HG02973 (cell line): ENCODE measurements around the gene WFDC5.
"Not testable (repeated sequence)": the region's sequence is repeated elsewhere in the genome, so short reads cannot be mapped to it uniquely, and the experiment has no call there.

Experiments
- ATAC-seq: cut with Tn5 transposase; IDR thresholded peaks from one replicate; pipeline ENCODE4 v1.9.1; 2021; ENCODE audit warnings: moderate library complexity; ENCODE audit not compliant: unreplicated experiment

The WFDC5 gene

DNA sequence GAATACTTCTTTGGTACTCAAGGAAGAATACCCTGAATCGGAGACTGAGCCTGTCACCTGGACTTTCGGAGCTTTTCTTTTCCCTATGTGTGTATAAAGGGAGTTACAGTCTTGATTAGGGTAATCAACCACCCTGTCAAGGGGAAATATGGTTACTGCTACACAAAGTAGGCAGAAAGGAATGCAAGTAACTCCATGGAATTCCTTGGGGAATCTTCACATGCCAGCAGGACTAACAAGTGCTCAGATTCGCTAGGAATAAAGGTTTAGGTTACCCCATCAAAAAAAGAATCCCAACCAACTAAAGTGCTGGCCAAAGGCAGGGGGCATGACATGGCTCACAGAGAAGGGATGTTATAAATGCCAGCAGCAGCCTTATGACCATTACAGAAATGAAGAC lies 24.5 kb downstream of the WFDC5 start:
- ATAC-seq = no peak

DNA sequence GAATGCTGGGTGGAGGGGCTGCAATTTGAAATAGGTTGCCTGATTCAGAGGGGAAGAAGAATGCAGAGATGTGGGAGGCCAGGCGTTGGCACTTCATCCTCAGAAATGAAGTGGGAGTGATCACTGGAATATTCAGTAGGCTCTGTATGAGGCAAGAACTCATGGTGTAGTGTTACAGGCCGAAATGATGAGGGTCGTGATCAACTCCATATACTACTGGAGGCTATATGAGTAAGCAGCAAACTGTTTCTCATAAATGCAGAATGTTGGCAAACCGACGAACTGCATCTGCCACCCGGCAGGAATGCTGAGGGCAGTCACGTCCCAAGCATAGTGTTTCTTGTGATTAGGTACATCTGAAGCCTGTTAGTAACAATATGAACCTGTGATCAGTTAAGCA lies 26.7 kb downstream of the WFDC5 start:
- ATAC-seq = no peak

DNA sequence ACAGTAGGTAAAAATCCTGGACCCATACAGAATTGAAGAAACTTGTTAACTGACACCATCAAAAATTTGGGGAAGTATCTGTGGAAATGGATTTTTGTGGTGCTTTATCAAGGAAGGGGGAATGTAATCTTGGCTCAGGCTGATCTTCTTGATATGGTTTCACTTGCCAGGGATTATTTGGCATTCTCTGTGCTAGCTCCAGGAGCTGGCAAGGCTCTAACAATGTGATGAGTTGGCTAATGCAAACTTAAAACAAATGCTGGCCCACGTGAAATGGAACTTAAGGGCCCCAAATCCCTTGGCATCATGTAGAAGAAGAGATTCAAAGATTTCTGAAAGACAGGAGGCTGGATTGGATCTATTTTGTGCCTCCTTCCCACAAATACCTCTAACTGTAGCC lies 27.2 kb downstream of the WFDC5 start:
- ATAC-seq = no peak

DNA sequence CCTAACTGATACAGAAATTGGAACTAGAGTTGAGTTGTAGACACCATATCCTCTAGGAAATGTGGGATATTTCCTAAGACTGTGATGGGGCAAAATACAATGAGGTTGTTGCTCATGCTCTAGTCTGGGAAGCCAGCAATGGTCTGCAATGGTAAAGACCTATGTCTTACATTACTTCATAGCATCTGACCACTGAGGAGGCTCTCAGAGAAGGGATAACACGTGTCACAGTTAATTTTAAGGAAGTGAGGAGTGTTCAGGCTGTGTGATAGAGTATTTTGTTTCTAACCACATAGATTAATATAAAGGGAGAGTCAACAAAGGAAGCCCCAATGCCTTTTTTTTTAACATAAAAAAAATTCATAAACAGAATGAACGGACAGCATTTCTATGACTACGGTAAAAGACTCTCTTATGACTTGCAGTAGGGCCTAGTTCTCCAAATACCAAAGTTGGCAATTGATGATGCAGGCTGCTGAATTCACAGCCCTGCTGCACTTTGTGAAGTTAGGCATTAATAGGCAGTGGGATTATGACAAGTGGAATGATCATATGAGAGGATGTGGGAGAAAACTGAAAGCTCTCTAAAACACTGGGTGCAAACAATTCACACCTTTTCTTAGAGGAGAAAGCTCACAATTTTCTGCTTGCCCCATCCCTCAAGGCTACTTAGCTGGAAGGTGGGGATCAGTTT lies 27.7 kb downstream of the WFDC5 start:
- no peak for ATAC-seq

DNA sequence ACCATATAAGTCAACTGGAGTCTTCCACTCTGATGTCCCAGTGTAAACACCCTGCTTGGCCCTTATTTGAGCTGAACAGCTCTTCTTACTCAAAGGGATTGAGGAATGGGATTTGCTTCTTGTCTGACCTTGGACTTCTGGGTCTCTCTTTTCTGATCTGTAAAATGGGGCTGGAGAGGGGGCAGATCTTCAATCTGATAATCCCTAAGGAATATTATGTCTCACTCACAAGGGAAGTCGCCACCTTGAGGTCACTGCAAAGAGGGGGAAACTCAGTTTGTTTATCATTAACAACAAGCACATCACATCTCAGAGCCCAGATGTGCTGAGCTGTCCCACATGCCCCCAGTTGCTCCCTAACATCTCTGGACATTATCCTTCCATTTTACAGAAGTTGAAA lies 29.1 kb downstream of the WFDC5 start:
- ATAC-seq = no peak

DNA sequence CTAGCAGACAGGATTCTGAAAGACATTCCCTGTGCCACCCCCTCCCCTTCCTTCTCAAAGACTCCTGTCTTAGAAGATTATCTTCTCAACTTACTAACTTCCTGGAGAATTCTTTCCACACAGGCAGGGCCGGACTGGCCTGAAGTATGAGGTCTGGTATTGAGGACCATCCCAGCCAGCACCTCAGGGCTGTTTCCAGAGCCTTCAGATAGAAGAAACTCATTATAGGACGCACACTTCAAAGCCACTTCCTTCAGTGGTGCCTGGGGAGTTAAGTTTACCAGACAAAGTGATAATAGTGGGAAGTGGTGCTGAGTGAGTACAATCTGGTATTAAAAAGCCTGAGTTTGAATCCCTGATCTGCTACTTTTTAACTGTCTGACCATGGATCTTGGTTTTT lies 29.7 kb downstream of the WFDC5 start:
- no peak for ATAC-seq

DNA sequence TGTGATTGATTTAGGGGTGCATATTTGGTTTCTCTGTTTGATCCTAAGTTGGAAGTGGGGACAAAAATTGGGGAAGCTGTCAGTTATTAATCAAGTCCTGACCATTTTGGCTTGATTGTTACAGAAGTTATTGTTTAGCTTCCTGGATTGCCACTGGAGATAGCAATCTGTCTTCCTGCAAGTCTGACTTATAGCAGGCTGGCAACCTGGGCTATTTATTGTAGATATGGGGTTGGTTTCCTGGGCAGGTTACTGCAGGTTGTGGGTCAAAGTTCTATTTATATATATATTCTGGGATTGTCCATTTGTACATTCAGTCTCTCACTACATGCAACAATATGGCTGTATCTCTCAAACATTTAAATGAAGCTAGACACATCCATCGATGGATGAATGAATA lies 31.8 kb downstream of the WFDC5 start:
- no peak for ATAC-seq

DNA sequence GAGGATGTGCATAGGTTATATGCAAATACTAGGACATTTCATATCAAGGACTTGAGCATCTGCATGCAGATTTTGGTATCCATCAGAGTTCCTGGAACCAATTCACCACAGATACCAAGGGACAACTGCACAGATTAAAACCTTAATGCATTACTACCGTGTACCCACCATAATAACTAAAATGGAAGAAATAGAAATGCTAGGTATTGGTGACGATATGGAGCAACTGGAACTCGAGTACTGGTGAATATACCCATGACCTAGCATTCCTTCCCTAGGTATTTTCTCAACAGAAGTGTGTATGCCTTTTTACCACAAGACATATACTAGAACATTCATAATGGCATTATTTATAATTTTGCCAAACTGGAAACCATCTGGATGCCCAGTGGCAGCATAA lies 32.5 kb downstream of the WFDC5 start:
- ATAC-seq = no peak

DNA sequence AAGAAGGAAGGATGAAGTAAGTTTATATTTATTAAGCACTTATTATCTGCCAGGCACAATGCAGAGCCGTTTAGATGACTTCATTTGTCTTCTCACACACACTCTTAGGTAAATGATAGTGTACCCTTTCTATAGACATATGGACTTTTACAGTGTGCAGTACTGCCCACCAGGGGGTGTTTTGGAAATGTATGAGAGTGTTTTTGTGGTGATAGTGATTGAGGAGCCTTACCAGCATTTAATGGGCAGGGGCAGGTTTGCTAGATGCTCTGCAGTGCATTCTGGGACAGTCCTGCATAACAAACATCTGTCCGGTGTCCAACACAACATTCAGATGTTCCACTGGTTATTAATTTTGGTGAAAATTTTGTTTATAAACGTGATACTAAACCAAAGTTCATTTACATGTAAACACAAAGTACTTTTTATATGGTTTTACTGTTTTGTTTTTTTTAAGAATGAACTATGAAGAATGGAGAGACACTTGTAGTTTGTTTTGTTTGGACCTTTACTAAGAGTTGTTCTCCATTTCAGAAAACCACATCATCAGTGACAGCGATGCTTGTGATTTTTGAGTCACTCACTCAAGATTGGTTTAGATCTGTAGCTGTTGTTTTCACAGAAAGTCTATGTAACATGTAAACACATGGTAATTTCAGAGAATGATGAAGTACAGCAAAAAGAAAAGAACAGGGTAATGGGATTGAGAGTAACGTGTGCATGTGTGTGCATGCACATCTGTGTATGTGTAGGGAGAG lies 33.9 kb downstream of the WFDC5 start:
- no peak for ATAC-seq

DNA sequence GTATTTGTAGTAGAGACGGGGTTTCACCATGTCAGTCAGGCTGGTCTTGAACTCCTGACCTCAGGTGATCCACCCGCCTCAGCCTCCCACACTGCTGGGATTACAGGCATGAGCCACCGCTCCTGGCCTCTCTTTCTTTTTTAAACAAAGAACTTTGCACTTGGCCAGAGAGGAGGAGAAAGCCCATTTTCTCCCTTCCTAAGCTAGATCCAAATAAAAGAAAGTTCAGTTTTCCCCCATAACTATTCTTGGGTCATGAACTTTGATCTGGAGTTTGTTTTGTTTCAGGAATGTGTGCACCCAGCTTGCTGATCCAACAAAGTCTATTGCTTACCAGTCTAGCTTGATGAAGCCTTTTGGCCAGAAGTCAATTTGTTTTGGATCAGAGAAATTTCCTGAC lies 37.4 kb downstream of the WFDC5 start:
- ATAC-seq = no peak

DNA sequence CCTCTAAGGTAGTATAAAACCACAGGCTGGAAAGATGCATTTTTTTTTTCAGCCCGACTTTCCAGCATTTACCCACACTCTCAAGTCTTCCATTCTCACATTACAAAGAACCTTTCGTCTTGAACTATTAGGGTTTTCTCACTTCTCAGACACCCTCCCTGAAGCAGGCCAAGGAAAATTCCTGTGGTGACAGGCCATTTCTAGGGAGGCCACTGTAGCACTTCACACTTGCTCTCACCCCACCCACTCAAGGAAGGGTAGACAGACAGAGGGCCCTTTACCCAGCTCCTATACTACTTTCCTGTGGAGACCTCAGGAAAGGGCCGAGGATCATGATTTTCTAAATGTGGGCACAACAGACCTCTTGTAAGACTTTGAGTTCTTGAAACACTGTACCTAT lies 41.8 kb downstream of the WFDC5 start:
- ATAC-seq = no peak

DNA sequence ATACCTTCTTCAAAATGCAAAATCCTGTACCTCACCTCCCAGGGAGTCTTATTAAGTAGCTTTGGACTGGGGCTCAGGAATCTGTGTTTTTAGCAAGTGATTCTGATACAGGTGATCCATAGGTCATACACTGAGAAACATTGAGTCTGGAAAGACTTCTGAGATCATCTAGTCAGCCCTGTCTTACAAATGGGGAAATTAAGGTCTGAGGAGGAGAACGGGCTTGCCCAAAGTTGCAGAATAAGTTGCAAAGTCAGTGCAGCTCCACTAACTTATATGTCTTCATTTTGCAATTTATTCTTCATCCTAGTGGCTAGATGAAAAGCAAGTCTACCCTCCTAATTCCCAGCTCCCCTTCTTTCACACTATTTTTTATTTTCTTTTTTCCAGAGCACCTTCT lies 42.9 kb downstream of the WFDC5 start:
- no peak for ATAC-seq

DNA sequence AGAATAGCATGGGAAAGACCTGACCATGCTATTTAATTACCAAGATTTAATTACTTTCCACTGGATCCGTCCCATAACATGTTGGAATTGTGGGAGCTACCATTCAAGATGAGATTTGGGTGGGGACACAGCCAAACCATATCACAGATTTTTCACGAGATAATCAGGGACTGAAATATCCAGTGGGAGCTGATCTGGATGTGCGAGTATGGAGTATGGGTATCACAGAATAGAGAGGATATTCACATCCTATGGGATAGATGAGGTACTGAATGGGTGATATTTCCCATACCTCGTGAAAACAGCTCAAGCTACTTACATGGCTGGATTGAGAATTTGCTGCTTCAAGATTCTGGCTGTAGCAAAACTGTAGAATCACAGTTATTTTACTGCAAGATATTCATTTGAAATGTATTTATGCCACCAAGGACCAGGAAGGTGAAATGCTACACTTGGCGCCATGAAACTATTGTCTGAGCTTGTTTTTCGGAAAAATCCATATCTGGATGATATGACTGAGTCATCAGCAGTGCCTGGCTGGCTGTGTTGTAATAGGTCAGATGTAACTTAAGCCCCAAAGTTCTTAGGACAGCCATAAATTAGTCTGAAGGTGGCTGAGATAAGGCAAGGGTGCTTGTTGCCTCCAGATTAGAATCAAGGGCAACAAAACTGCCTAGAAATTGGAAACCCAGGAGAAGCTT lies 43.9 kb downstream of the WFDC5 start:
- ATAC-seq = no peak

DNA sequence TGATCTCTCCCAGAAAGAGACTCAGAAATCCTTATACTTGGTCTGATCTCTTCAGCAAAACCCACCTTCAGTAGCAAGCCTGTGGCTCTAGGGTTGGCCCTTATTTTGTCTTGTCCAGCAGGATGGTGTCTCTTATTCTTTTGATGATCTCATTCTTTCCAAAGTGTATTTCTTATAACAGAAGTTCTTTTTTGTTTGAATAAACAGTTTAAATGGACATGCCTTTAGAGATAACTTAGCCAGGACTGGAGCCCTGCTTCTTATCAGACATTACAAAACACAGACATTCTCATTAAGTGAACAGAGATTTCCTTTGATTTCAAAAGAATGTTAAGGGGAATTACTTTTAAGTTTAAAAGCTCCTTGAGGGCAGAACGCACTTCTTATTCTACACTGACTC lies 45.7 kb downstream of the WFDC5 start:
- ATAC-seq = no peak

DNA sequence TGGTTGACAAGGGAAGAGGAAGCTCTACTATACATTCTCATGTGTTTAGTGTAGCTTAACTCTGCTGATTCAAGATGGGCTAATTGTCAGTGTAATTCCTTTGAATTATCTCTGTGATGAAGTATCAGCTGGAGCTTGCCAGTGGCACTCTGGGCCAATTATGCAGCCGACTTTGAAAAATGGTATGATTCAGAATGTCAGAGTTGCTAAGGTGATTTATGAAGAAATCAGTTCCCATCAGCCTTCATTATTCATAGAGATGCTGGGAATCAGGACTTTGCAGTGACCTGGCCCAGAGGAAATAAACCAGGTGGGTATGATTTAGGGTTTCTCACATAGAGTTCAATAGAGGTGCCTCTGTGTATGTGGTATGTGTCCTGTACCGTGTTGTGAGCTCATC lies 47.4 kb downstream of the WFDC5 start:
- no peak for ATAC-seq

DNA sequence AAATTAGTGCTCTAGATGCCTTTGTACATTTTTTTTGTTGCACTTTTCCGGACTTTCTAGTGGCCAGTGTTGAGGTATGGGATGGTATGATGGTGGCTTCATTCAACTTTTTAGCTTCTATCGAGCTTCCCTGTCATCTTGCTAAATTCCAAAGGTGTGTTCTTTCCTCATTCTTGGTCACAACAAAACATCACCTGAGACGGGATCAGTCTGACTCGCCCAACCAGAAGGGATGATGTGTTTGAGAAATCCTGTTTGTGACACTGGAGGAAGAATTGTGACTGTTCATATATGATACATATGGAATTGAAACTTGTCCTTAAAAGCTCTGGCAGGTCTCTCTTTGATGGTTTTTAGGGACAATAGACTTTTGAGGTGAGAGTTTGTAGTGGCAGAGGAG lies 47.9 kb downstream of the WFDC5 start:
- ATAC-seq = no peak

DNA sequence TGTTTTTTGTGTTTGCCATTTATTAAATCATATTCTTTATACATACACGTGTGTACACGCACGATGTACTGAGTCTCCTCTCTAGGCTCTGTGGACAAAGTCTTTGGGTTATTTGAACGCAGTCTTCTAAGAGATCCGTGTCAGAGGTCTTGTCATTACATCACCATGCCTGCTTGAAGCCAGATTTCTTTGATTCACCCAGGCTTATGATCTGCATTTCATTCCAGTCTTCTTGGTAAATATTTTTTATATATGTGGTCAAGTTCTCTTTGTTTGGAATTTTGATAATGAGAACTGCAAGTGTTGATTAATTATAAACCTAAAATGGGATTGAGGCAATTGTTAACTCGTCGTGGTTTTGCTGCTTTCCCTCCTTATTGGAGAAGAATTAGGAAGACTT lies 48.6 kb downstream of the WFDC5 start:
- ATAC-seq = no peak

DNA sequence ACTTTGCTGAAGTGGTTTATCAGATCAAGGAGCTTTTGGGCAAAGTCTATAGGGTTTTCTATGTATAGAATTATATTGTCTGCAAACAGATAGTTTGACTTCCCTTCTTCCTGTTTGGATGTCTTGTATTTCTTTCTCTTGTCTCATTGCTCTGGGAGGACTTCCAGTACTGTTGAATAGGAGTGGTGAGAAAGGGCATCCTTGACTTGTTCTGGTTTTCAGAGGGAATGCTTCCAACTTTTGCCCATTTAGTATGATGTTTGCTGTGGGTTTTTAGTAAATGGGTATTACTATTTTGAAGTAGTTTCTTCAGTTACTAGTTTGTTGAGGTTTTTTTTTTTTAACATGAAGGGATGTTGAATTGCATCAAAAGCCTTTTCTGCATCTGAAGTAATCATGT lies 50.2 kb downstream of the WFDC5 start:
- no peak for ATAC-seq

DNA sequence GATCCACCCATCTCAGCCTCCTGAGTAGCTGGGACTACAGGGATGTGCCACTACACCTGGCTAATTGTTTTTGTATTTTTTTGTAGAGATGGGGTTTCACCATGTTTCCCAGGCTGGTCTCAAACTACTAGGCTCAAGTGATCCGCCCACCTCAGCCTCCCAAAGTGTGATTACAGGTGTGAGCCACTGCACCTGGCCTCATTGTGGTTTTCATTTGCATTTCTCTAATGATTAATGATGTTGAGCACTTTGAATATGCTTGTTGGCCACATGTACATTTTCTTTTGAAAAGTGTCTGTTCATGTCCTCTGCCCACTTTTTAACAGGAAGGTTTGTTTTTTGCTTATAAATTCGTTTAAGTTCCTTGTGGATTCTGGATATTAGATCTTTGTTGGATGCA lies 51.9 kb downstream of the WFDC5 start:
- ATAC-seq = not testable (repeated sequence)

DNA sequence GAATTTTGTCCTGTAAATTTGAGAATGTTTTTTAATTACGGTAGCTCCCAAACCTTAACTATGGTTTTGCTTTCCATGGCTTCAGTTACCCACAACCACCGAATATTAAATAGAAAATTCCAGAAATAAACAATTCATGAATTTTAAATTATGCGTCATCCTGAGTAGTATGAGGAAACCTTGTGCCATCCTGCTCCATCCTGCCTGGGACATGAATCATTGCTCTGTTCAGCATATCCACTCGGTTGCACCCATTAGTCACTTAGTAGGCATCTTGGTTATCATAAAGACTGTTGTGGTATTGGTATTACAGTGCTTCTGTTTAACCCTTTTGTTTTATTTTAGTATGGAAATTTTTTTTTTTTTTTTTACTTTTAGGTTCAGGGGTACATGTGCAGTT lies 53.7 kb downstream of the WFDC5 start:
- no peak for ATAC-seq

DNA sequence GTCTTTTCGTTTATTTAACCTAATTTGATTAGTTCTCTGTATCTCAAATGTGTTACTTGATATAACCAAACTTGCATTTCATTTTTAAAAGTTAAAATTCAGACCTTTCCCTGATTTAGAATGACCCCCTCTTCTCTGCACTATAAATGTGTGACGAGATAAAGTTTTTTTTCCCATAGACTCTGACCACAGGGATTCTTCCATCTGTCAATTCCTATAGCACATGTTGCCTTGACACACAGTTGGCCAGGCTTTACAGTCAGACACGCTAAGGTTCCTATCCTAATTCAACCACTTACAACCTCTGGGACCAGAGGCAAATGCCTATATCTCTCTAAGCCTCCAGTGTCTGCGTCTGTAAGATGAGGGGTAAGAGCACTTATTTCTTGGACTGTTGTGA lies 54.7 kb downstream of the WFDC5 start:
- no peak for ATAC-seq
